HG03342 (cell line): Measurements from ENCODE around the gene PHOSPHO1.
"Not testable (repeated sequence)": the region's sequence is repeated elsewhere in the genome, so short reads cannot be mapped to it uniquely, and the experiment has no call there.

Experiments
- ATAC-seq: cut with Tn5 transposase; IDR thresholded peaks from one replicate; pipeline ENCODE4 v1.9.1; 2021; ENCODE audit warnings: mild to moderate bottlenecking, moderate library complexity; ENCODE audit not compliant: unreplicated experiment

PHOSPHO1 gene

GRCh38 chr17:49230636-49231562, at the start of gene PHOSPHO1:
TSS of gene PHOSPHO1 (minus strand) at chr17:49230787. CDS start at chr17:49226691, 4,096 bp downstream.
- peak; percentile 82 for ATAC-seq

GRCh38 chr17:49280061-49280460, 49.5 kb upstream of the PHOSPHO1 start:
- no peak for ATAC-seq

- ATAC-seq, result not testable (repeated sequence)
These were observed 48.9 kb upstream of the PHOSPHO1 start for GRCh38 chr17:49279263-49280015.

GRCh38 chr17:49278076-49278475, 47.5 kb upstream of the PHOSPHO1 start:
- ATAC-seq, result no peak

- no peak for ATAC-seq
These were observed 47.1 kb upstream of the PHOSPHO1 start for GRCh38 chr17:49277638-49278037.

GRCh38 chr17:49275981-49276380, 45.4 kb upstream of the PHOSPHO1 start:
- ATAC-seq, result not testable (repeated sequence)

GRCh38 chr17:49269356-49269755, 38.8 kb upstream of the PHOSPHO1 start:
- no peak for ATAC-seq

GRCh38 chr17:49267912-49268311, 37.3 kb upstream of the PHOSPHO1 start:
- ATAC-seq, result no peak

- ATAC-seq, result no peak
These were observed 35.6 kb upstream of the PHOSPHO1 start for GRCh38 chr17:49266233-49266632.

GRCh38 chr17:49261540-49261939, 31.0 kb upstream of the PHOSPHO1 start:
- not testable (repeated sequence) for ATAC-seq

- ATAC-seq, result no peak
These were observed 30.3 kb upstream of the PHOSPHO1 start for GRCh38 chr17:49260817-49261291.

GRCh38 chr17:49260011-49260816, 29.6 kb upstream of the PHOSPHO1 start:
- ATAC-seq, result no peak

- no peak for ATAC-seq
These were observed 29.1 kb upstream of the PHOSPHO1 start for GRCh38 chr17:49259663-49260010.

- ATAC-seq, result no peak
These were observed 27.8 kb upstream of the PHOSPHO1 start for GRCh38 chr17:49258394-49258793.

- no peak for ATAC-seq
These were observed 24.5 kb upstream of the PHOSPHO1 start for GRCh38 chr17:49255125-49255524.

GRCh38 chr17:49254066-49254465, 23.5 kb upstream of the PHOSPHO1 start:
- no peak for ATAC-seq

- ATAC-seq, result no peak
These were observed 21.6 kb upstream of the PHOSPHO1 start for GRCh38 chr17:49252148-49252695.

- no peak for ATAC-seq
These were observed 19.4 kb upstream of the PHOSPHO1 start for GRCh38 chr17:49249890-49250522.

- no peak for ATAC-seq
These were observed 18.8 kb upstream of the PHOSPHO1 start for GRCh38 chr17:49249292-49249794.

GRCh38 chr17:49247944-49248343, 17.4 kb upstream of the PHOSPHO1 start:
- ATAC-seq, result no peak
